ENCODE measurements around the gene UNC5A.
"Not testable (repeated sequence)": the region's sequence is repeated elsewhere in the genome, so short reads cannot be mapped to it uniquely, and the experiment has no call there.

Gene UNC5A

GRCh38 chr5:176866707-176867310, 56.5 kb downstream of the UNC5A start:
- no peak for DNase-seq

DNA sequence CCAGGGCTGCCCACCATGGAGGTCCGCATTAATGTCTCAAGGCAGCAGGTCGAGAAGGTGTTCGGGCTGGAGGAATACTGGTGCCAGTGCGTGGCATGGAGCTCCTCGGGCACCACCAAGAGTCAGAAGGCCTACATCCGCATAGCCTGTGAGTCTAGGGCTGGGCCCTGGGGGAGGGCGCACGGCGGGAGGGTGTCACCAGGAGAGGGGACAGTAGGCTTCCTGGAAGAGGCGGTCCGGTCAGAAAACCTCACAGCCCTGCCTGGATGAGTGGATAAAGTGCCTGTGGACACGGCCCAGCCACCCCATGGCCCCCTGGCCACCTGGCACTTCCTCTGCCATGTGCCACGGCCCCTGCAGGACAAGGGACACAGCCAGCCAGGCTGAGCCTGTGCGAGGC, 57.8 kb downstream of the UNC5A start:
- DNase-seq: no peak

DNA sequence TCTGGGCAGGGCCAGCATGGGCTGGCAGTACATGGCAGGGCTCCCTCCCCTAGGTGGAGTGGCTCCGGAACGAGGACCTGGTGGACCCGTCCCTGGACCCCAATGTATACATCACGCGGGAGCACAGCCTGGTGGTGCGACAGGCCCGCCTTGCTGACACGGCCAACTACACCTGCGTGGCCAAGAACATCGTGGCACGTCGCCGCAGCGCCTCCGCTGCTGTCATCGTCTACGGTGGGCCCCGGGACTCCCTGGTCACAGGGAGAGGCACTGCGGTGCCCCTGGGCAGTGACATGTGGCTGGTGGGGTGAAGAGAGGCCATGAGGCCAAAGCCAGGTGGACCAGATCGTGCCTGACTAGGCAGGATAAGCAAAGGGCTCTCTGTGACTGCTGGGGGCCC, 58.4 kb downstream of the UNC5A start:
- DNase-seq: no peak

GRCh38 chr5:176869501-176870109, 59.2 kb downstream of the UNC5A start:
- DNase-seq: no peak

- DNase-seq: no peak
Measured at GRCh38 chr5:176870110-176870591, 59.8 kb downstream of the UNC5A start.

DNA sequence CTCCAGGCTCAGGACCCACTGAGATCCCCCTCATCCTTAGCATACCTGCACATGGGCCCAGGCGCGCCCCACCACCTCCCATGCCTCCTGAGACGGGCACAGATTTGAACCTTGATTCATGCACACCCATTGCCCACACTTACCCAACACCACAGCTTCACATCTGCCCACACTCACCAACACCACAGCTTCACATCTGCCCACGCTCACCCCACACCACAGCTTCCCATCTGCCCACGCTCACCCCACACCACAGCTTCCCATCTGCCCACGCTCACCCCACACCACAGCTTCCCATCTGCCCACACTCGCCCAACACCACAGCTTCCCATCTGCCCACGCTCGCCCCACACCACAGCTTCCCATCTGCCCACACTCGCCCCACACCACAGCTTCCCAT, 60.3 kb downstream of the UNC5A start:
- not testable (repeated sequence) for DNase-seq

GRCh38 chr5:176872586-176872985, 62.2 kb downstream of the UNC5A start:
- DNase-seq: not testable (repeated sequence)

- DNase-seq: not testable (repeated sequence)
Measured at GRCh38 chr5:176873011-176873410, 62.7 kb downstream of the UNC5A start.

GRCh38 chr5:176873541-176874172, 63.3 kb downstream of the UNC5A start:
- DNase-seq: no peak

DNA sequence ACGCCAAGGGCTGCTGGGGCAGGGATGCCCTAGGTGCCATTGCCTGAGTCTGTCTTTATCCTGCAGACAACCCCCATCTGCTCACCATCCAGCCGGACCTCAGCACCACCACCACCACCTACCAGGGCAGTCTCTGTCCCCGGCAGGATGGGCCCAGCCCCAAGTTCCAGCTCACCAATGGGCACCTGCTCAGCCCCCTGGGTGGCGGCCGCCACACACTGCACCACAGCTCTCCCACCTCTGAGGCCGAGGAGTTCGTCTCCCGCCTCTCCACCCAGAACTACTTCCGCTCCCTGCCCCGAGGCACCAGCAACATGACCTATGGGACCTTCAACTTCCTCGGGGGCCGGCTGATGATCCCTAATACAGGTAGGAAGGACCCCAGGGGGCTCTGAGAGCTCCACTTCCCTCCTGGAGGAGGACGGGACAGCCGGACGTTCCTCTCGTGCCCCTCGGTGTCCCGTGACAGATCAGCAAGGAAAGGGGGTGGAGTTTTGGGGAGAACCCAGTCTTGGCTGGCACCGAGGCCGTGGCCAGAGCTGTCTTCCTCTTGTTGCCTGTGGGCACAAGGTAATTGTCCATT, 63.9 kb downstream of the UNC5A start:
- DNase-seq: no peak

DNA sequence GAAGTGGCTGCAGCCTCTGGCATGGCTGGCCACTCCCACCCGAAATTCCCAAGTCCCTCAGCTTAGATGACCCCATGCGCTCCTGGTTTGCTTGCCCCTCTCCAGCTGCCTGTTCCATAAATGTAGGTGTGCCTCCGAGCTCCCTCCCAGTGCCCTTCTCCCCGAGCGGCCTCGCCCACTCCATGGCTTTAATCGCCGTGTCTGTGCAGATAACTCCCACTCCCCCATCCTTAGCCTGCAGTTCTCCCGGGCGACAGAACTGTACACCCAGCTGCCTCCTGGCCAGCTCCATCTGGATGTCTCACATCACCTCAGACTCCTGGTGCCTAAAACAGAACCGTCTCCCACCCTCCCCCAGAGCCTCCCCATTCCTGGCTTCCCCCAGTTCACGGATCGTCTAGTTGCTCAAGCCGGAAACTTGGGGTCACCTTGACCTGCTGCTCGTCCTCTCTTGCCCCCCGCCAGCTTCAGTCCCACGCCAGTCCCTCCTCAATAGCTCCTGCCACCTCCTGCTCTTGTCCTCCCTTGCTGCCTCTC, 64.7 kb downstream of the UNC5A start:
- no peak for DNase-seq

DNA sequence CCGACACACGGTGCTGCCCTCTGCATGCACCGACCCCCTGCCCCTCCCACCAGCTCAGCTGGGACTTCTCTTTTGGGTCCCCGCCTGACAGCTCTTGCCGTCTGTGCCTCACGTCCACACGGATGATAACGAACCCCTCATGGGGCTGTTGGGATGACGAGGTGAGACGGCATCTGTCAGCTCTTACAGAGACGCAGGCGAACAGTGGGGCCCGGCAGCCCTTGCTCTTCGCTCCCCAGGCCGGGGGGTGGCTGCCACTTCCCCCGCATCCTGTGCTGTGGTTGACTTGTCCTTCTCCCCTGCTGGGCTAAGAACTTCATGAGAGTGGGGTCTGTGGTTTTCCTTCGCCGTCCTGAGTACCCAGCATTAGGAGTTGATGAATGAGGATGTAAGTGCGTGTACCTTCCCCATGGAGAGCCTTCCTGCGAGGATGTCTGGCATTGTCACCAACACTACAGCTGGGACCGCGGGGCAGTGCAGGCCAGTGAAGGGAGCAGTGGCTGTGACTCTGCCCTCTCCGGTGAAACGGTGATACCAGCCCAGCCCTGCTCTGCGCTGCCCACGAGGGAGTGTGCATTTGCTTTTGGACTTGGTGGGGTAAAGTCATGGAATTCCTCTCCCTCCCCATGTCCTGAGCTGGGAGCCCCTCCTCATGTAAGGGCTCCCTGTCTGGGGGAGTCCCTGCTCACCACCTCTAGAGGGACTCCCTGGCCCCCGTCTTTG, 65.6 kb downstream of the UNC5A start:
- DNase-seq: no peak

GRCh38 chr5:176876506-176877431, 66.4 kb downstream of the UNC5A start:
- no peak for DNase-seq

GRCh38 chr5:176877793-176878331, 67.5 kb downstream of the UNC5A start:
- no peak for DNase-seq

GRCh38 chr5:176878463-176878862, 68.1 kb downstream of the UNC5A start:
- DNase-seq: no peak

- DNase-seq: no peak
Measured at GRCh38 chr5:176878906-176879662, 68.7 kb downstream of the UNC5A start.

DNA sequence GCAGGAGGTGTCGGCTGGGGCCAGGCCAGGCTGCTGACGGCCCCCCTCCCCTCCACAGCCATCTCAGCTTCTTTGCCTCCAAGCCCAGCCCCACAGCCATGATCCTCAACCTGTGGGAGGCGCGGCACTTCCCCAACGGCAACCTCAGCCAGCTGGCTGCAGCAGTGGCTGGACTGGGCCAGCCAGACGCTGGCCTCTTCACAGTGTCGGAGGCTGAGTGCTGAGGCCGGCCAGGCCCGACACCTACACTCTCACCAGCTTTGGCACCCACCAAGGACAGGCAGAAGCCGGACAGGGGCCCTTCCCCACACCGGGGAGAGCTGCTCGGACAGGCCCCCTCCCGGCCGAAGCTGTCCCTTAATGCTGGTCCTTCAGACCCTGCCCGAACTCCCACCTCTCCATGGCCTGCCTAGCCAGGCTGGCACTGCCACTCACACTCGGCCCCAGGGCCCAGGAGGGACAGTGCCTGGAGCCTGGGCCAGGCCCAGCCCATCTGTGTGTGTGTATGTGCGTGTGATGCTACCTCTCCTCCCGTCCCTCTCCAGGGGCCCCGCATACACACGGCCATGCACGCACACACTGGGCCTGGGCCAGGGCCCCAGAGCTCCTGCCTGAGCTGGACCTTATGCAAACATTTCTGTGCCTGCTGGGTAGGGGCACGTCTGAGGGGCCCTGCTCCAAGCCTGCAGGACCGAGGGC, 69.5 kb downstream of the UNC5A start:
- no peak for DNase-seq

DNA sequence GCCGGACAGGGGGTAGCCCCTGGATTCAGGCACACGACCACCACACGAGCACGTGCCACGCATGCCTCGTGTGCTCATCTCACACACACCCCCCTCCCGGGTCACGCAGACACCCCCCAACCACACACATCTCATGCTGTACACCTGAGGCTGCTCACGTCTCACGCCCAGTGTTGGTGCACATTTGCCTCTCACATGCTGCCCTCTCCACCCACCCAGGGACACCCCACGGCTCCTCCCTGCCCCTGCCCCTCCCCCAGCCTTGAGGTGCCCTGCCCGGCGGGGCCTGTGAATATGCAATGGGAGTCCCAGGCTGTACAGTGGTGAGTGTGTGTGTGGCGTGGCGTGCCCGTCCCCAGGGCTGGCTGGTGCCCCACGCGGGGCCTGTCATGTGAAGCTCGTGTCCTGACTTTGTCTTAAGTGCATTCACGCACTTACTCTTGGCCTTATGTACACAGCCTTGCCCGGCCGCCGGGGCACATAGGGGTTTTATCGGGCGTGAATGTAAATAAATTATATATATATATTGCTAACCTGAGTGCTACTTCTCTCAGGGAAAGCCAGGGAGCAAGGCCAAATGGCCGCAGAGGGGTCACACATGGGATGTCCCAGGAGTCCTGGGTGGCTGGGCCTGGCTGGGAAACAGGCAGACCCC, 70.1 kb downstream of the UNC5A start:
- DNase-seq: no peak

DNA sequence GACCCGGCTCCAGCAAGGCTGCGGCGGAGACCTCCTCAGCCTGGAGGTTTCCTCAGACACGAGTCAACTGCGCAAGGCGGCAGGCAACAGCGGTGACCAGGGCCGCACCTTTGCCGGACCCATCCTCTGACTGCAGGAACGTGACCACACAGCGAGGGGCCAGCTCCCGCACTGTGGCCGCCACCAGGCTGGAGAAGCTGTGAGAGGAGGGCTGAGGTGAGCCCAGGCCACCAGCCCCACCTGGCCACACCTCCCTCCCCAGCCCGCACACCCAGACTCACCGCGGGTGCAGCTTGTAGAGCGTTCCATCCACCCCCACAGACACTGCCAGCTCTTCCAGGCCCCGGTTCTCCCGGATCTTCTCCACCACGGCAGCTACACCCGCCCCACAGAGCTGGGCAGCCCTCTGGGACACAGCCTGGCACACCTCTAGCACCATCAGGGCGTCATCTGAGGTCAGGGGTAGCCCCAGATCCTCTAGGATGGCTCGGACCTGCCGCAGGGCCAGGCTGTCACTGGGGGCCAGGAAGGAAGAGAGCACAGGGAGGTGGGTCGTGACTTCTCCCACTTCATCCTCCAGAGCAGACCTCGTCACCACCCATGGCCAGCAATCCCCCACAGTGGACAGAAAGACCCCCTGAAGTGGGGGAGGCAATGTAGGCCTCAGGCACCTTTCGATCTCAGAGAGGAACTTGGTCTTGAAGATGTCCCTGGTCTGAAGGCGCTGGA, 70.8 kb downstream of the UNC5A start:
- DNase-seq: no peak

All from activated CD4-positive, alpha-beta T cell treated with anti-CD3 and anti-CD28 coated beads for 48 hours (primary cell).